Muscle of arm (tissue), 14 donors: ENCODE results near the gene H2AZ2. TPM values are rescaled to one million over a fixed set of nuclear protein-coding genes. Genes with fewer than 3 reads are reported as not detected.
A peak's percentile ranks its signal among the peaks of the same experiment; 100 is the strongest.

Experiments
- DNase-seq: peaks from one replicate; pipeline ENCODE4 v3.0.0-alpha.2; 2013
- long read RNA-seq, 11 donors: transcript quantifications; one replicate each; lab custom pipeline, GENCODE V29; 2026
- polyA plus RNA-seq, 12 donors: library from polyadenylated mRNA; unstranded; fragments of 120-200 nt; gene quantifications; one replicate each; pipeline ENCODE4 v1.2.1, GENCODE V29; 2013; ENCODE audit not compliant: insufficient read length in 12 of 12

H2AZ2 gene
- 100 to 1,000 TPM in 11 of 12 donors, 10 to 100 TPM in 1; 95.5 to 699 (median 149) TPM for polyA plus RNA-seq
- long read RNA-seq, donor 1, transcript H2AFV-202 (5 exons, 752 nt), result major isoform, 55 of 156 reads
- long read RNA-seq, donor 1, transcript H2AFV-204 (4 exons, 687 nt), result minor isoform, 5 of 156 reads
- long read RNA-seq, donor 1, partial matches to known transcripts, result 93 of 156 reads
- long read RNA-seq, donor 1, other reads (novel, unspliced or antisense), result 0 of 156 reads
- long read RNA-seq, donor 2, transcript H2AFV-201 (5 exons, 3,804 nt), result minor isoform, 5 of 125 reads
- long read RNA-seq, donor 2, transcript H2AFV-202 (5 exons, 752 nt), result major isoform, 47 of 125 reads
- long read RNA-seq, donor 2, partial matches to known transcripts, result 65 of 125 reads
- long read RNA-seq, donor 2, other reads (novel, unspliced or antisense), result 0 of 125 reads
- long read RNA-seq, donor 3, transcript H2AFV-202 (5 exons, 752 nt), result major isoform, 29 of 41 reads
- long read RNA-seq, donor 3, partial matches to known transcripts, result 6 of 41 reads
- long read RNA-seq, donor 3, other reads (novel, unspliced or antisense), result 0 of 41 reads
- long read RNA-seq, donor 4, transcript H2AFV-202 (5 exons, 752 nt), result major isoform, 18 of 31 reads
- long read RNA-seq, donor 4, partial matches to known transcripts, result 8 of 31 reads
- long read RNA-seq, donor 4, other reads (novel, unspliced or antisense), result 0 of 31 reads
- long read RNA-seq, donor 5, transcript H2AFV-204 (4 exons, 687 nt), result minor isoform, 5 of 131 reads
- long read RNA-seq, donor 5, transcript H2AFV-202 (5 exons, 752 nt), result major isoform, 59 of 131 reads
- long read RNA-seq, donor 5, partial matches to known transcripts, result 56 of 131 reads
- long read RNA-seq, donor 5, other reads (novel, unspliced or antisense), result 0 of 131 reads
- long read RNA-seq, donor 6, transcript H2AFV-202 (5 exons, 752 nt), result major isoform, 28 of 83 reads
- long read RNA-seq, donor 6, partial matches to known transcripts, result 46 of 83 reads
- long read RNA-seq, donor 6, other reads (novel, unspliced or antisense), result 0 of 83 reads
- long read RNA-seq, donor 7, transcript H2AFV-202 (5 exons, 752 nt), result major isoform, 34 of 53 reads
- long read RNA-seq, donor 7, partial matches to known transcripts, result 13 of 53 reads
- long read RNA-seq, donor 7, other reads (novel, unspliced or antisense), result 0 of 53 reads
- long read RNA-seq, donor 8, transcript H2AFV-202 (5 exons, 752 nt), result major isoform, 28 of 57 reads
- long read RNA-seq, donor 8, partial matches to known transcripts, result 21 of 57 reads
- long read RNA-seq, donor 8, other reads (novel, unspliced or antisense), result 0 of 57 reads
- long read RNA-seq, donor 9, transcript H2AFV-202 (5 exons, 752 nt), result major isoform, 41 of 63 reads
- long read RNA-seq, donor 9, partial matches to known transcripts, result 17 of 63 reads
- long read RNA-seq, donor 9, other reads (novel, unspliced or antisense), result 0 of 63 reads
- long read RNA-seq, donor 10, transcript H2AFV-202 (5 exons, 752 nt), result major isoform, 52 of 132 reads
- long read RNA-seq, donor 10, partial matches to known transcripts, result 68 of 132 reads
- long read RNA-seq, donor 10, other reads (novel, unspliced or antisense), result 0 of 132 reads
- long read RNA-seq, donor 11, transcript H2AFV-204 (4 exons, 687 nt), result minor isoform, 5 of 93 reads
- long read RNA-seq, donor 11, transcript H2AFV-202 (5 exons, 752 nt), result major isoform, 53 of 93 reads
- long read RNA-seq, donor 11, partial matches to known transcripts, result 24 of 93 reads
- long read RNA-seq, donor 11, other reads (novel, unspliced or antisense), result 0 of 93 reads

DNA sequence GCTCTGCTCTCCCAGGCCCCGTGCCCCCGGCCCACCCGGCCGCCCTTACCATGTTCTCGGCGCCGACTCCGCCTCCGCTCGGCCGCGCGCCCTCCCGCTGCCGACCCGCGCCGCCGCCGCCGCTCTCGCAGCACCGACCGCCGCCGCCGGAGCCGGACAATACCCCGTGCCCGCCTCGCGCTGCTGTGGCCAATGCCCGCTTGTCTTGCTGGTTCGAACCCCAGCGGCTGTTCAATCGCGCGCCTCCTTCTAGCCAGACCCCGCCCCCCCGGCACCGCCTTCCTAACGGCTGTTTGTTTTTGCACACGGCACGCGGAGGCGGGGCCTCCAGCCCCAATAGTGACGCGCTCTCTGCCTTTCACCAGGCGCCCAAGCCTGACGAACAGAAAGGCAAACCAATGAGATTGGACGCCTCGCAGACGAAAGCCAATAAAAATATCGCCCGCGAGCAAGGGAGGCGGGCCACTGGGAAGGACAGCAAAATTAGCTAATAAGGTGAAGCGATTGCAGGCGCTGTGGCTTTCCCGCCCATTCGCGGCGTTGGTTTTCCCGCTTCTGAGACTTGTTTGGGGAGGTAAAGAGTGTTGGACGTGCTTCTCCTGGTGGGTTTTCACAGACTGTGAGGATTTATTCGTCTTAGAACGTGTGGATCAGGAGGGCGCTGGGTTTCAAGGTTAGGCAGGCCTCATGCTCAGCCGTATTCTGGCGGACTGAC is at the start of gene H2AZ2:
TSS of gene H2AZ2 (minus strand) at position 168 of the 715 bp plus-strand sequence. CDS start at position 52, 116 bp downstream.
- DNase-seq, result peak; percentile 100

DNA sequence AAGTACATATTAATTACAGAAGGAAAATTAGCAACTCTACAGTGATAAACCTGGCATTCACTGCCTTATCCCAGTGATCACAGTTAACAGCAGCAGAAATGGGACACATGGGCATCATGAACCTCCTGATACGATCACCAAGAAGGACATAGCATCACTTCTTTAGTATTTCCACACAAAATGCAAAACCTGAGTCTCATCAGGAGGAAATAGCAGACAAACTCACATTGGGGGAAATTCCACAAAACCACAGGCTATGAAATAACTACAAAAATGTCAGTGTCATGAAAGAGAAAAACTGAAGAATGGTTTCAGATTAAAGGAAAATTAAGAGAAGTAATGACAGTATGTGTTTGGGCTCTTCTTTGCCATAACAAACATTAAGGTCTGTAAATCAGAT is 49.4 kb upstream of the H2AZ2 start:
- no peak for DNase-seq

GRCh38 chr7:44894888-44895580 is 47.1 kb upstream of the H2AZ2 start:
- DNase-seq, result peak; percentile 52

DNA sequence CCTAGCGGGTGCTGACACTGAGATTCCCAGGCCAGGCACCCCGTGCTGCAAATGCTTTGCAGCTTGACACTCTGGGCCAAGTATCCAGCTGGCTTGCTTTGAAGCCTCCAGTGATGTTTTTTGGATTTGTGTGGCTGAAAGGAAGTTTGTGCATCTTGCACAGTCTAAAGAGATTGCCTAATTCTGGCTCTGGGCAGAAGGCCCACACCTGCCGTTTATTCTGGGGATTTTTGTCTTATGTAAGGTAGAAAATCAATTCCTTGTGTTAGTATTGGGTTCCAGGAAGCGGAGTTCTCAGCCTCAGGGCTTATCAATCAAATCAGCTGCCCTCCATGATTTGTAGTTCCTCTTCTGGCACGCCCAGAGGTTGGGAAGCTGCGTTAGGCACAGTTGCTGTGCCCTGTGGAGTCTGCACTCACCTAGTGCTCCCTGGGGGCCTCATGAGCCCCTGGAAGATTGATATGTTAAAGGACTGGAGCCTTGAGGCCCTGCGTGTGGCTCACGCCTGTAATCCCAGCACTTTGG is 45.9 kb upstream of the H2AZ2 start:
- no peak for DNase-seq

DNA sequence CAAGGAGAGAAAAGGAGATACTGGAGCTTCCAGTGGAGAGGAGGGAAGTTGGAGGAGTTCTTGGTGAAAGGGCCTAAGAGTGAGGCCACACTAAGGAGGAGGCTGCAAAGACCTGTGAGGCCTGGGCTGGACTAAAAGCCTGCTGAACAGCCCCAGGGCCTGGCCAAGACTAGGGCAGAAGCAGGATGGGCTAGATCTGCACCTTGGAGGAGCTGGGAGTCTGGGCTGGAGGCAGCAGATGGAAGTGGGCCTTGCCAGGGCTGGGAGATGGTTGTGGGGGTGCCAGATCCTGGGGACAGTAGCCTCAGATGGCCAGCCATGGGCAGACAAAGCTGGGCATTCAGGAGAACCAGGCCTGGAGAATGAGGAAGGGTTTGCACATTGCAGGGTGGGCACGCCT is 43.9 kb upstream of the H2AZ2 start:
- no peak for DNase-seq

DNA sequence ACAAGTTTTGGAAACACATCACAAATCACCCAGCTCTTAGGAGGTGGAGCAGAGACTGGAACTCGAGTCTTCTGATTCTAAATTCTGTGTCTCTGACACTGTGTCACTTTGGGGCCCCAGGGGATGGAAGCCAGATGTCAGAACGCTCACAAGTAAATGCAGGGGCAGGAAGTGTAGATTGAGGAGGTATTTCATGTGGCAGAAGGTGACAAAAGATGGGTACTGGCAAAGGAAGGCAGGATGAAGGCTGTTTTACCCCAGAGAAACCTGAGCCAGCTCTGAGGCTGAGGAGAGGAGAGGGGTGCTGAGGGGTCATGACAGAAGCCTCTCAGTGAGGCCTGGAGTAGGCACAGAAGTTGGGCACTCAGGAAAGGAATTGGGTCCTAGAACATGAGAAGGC is 43.5 kb upstream of the H2AZ2 start:
- DNase-seq, result no peak

GRCh38 chr7:44889086-44889781 is 41.3 kb upstream of the H2AZ2 start:
- DNase-seq, result no peak

GRCh38 chr7:44887293-44887692 is 39.4 kb upstream of the H2AZ2 start:
- no peak for DNase-seq

DNA sequence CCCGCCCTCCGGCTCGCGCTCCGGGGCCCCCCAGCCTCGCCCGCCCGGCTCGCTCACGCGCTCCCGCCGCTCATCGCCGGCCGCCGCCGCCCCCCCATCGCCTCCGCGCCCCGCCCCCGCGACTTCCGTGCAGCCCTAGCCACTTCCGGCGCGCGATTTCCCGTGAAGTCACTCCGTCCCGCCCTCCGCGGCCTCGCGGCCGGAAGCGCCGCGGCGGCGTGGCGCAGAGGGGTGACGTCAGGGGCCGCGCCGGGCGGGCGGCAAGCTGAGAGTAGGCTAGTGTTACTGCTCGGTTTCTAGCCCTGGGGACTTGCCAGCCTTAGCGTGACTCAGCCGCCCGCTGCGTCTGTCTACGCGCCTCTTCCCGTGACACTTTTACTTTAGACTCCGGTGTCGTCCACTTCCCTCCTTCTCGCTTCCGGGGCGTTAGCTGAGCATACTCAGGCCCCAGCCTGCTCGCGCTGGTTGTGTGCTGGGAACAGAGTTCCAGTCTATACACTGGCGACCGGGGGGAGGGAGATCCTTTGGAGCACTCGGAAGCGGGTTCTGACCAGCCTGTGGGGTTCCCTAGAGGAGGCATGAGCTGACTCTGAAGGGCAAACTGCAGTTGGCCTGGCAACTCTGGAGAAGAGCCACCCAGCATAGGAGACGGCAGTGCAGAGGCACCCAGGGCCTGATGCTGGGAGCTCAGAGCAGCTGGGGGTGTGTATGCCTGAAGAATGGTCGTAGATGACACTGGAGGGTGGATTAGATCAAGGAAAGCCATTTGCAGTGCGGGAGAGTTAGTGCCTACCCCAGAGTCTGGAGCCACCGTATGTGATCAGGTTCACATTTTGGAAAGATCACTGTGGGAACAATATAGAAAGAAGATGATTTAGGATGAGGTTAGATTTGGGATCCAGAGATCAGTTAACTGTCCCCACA is 37.8 kb upstream of the H2AZ2 start, which contains the start of gene PURB:
TSS of gene PURB (minus strand) at position 137 of the 924 bp plus-strand sequence. CDS start 182 bp downstream, outside the sequence.
- peak; percentile 95 for DNase-seq

DNA sequence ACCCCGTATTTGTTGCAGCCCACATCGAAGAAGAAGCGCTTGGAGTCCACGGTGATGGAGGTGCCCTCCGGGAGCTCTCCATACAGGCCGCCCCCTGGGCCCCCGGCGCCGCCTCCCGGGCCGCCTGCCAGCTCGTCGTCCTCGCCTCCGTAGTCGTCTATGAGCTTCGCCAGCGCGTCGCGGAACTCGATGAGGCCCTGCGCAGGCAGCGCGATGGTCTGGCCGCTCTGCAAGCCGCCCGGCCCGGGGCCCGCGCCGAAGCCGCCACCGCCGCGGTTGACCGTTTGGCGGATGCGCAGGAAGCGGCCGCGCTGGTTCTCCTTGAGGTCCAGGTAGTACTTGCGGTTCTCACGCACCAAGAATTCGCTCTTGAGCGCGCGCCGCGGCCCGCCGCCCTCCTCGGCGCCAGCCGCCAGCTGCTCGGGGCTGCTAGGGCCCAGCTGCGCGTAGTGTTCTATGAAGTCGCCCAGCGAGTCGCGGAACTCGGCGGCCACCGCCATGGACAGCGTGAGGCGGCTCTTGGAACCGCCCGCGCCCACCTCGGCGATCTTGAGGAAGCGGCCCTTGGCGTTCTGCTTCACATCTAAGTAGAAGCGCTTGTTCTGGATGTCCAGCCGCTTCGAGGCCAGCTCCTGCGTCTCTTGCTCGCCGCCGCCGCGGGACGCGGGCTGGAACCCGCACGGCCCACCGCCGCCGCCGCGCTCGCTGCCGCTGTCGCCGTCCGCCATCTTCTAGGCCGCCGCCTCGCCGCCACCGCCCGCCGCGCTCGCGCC is 36.9 kb upstream of the H2AZ2 start:
- DNase-seq, result peak; percentile 52

DNA sequence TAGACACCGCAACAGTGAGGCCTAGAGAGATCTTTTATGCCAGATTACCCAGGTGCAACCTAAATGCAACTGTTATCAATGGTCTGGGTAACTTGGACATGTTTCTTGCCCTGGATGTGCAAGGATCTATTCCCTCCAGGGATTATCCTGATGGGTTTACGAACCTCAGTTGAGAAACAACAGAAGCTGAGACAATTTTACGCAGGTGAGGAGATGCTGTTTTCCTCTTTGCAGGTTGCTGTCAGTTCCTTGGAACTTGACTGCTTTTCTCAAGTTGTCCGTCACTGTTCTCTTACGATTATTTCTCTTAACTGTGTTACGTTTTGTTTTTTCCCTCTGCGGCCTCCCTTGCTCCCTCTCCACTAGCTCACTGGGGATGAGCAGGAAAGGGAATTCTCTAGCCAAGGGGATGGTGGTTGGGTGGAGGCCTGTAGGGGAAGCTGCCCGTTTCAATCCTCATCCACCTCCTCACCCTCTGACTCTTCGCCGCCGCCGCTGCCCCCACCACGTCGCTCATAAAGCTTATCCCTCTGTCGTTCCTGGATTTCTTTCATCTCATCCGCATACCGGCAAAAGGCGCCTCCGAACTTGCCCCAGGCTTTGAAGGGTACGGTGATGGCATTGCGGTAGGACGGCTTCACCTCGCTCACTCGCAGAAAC is 36.2 kb upstream of the H2AZ2 start:
- no peak for DNase-seq

- DNase-seq, result no peak
Measured at GRCh38 chr7:44882899-44883298, 35.0 kb upstream of the H2AZ2 start.

DNA sequence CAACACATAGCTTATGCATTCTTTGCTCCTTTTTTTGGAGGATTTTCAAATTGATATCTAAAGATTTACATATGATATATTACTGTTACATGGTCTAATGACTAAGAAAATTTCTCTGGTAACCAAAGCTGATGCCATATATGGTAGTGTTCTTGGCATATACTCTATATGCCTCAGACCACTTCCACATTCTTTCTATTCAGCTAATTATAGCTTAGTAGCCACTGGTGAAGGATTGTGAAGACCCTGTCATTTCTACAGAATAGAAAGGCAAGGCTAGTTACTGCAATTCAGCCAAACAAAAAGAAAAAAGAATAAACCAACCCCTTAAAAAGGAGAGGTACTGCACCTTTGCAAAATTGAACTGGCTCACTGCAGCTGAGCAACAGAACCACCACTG is 33.7 kb upstream of the H2AZ2 start:
- no peak for DNase-seq

- no peak for DNase-seq
Measured at GRCh38 chr7:44881066-44881600, 33.2 kb upstream of the H2AZ2 start.

DNA sequence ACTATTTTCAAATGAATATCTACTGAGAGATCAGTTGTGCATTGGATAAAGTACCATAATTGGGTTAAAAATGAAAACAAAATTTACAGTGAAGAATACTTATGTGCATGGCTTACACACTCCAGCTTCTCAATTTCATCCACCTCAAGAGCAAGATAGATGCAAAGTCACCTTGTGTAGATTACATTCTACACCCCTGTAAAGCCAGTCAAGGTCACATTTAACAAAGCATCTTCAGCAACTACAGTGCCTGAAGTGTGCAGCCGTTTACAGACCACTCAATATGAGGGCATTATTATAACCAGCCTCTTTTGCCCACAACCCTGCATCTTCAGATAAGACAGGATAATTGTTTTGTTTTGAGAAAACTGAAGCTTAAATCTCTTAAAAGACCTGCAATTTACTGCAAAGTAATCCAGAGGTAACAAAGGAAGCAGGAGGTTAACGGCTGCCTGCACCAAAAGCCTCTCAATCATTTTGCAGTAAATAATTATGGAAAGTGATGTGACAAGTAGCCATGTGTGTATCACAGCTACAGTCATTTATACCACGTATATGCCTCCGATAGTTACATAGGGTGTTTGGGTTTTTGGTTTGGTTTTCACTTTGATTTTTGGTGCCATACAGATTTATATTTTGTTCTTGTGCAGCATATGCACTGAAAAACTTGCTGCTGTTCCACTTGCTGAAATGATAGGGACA is 32.6 kb upstream of the H2AZ2 start:
- DNase-seq, result no peak
